DND-41 (cell line): ENCODE measurements around the gene TMOD3.

Source experiments
- ATAC-seq: fragments of 200-7000 bp; cut with Tn5 transposase; 3 replicates; pipeline ENCODE4 v1.9.1; 2021; ENCODE audit warnings: low read depth; ENCODE audit not compliant: insufficient read depth
- DNase-seq: peaks from one replicate; pipeline ENCODE4 v3.0.0-alpha.2; 2020
- H2AFZ ChIP-seq: 2 replicates; pipeline ENCODE4 v1.6.0; 2012; ENCODE audit warnings: low read depth, low read length
- H3K27ac ChIP-seq: 2 replicates; pipeline ENCODE4 v1.5.1; 2012; ENCODE audit warnings: low read length, inconsistent platforms
- H3K27me3 ChIP-seq: fragments of 200-600 bp; sonication (generic); 2 replicates; pipeline ENCODE4 v1.6.0; 2012; ENCODE audit warnings: low read length, mild to moderate bottlenecking, inconsistent platforms; ENCODE audit not compliant: insufficient read depth, poor library complexity
- H3K36me3 ChIP-seq: 2 replicates; pipeline ENCODE4 v1.5.1; 2012; ENCODE audit warnings: low read length, inconsistent platforms; ENCODE audit not compliant: insufficient read depth
- H3K4me1 ChIP-seq: 2 replicates; pipeline ENCODE4 v1.5.1; 2012; ENCODE audit warnings: mild to moderate bottlenecking, low read length; ENCODE audit not compliant: insufficient read depth
- H3K4me2 ChIP-seq: 2 replicates; pipeline ENCODE4 v1.6.0; 2012; ENCODE audit warnings: mild to moderate bottlenecking, moderate library complexity, low read length, inconsistent platforms; ENCODE audit not compliant: insufficient read depth
- H3K4me3 ChIP-seq, 2 experiments: fragments of 200-600 bp in 1 of 2; shearing (Covaris generic) in 1 of 2; 2 replicates each; pipeline ENCODE4 v1.5.1; 2012 to 2016; ENCODE audit warnings: inconsistent platforms in 2 of 2, low read length in 2 of 2, mild to moderate bottlenecking in 2 of 2, low read depth in 1 of 2, moderate library complexity in 1 of 2
- H3K79me2 ChIP-seq: 2 replicates; pipeline ENCODE4 v1.6.0; 2012; ENCODE audit warnings: low read length, inconsistent platforms; ENCODE audit not compliant: insufficient read depth
- H3K9ac ChIP-seq: 2 replicates; pipeline ENCODE4 v1.6.0; 2012; ENCODE audit warnings: low read depth, mild to moderate bottlenecking, inconsistent platforms, low read length, moderate library complexity
- H3K9me3 ChIP-seq: 2 replicates; pipeline ENCODE4 v1.5.1; 2012; ENCODE audit warnings: low read length, moderate library complexity, mild to moderate bottlenecking, inconsistent platforms; ENCODE audit not compliant: insufficient read depth, severe bottlenecking
- H4K20me1 ChIP-seq: 2 replicates; pipeline ENCODE4 v1.6.0; 2012; ENCODE audit warnings: low read length; ENCODE audit not compliant: insufficient read depth
- EZH2 ChIP-seq: IDR thresholded peaks from 3 replicates; pipeline ENCODE4 v1.6.1; 2012; ENCODE audit warnings: borderline replicate concordance, low read depth, mild to moderate bottlenecking, moderate library complexity, low read length, inconsistent platforms; ENCODE audit not compliant: severe bottlenecking
- TF ChIP-seq, protein P1 (sequence below): IDR thresholded peaks from 2 replicates; pipeline ENCODE4 v1.5.1; 2012; ENCODE audit warnings: borderline replicate concordance, low read length, moderate library complexity, mild to moderate bottlenecking; ENCODE audit not compliant: poor library complexity, severe bottlenecking; ENCODE audit errors: extremely low read depth

Gene TMOD3

DNA sequence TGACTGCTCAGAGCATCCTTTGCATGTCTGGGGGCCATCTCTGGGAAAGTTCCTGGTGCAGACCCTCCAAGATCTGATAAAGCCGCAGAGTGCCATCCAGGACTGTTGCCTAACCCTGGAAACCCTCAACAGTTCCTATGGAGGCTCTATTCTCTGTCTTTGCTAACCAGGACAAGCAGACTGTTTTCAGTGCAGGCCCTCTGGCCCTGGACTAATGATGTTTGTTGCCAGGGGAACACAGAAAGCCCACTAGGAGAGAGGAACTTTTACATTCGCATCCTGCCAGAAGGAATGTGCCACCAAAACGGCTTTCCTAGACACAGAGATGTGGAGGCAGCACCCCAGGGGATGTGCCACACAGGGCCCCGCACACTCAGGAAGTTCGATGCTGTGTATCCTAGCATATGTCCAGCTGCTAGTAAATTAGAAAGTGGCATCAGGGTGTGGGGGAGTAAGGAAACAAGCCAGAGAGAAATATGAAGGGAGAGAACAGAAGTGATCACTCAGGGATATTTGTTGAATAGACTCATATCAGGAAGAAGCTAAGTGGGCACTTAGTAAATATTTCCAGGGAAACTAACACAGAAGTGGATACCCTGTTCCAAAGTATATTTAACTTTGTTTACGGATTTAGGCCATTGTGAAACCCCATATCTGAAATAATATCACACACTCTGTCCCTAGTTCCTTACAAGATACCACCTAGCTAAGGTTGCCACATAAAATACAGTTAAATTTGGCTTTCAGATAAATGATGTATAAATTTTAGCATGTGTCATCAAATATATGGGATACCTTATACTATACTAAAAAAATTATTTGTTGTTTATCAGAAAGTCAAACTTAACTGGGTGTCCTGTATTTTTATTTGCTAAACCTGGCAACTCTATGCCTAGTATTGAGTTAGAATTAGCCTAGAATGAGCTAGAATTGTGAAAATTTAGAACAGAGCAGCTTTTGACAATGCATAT is 29.9 kb upstream of the TMOD3 start:
- Histone ChIP-seq H3K36me3 (peaks cover 15% of the 10 kb centered on the region), H3K9ac (no peak overlapping the region), H3K79me2 (no peaks in the 10 kb centered on the region), H2AFZ (no peak overlapping the region), H3K4me3 (no peak overlapping the region), H4K20me1 (no peaks in the 10 kb centered on the region), H3K4me1 (no peaks in the 10 kb centered on the region), H3K27ac (no peak overlapping the region), H3K27me3 (no peaks in the 10 kb centered on the region), H3K4me2 (no peak overlapping the region), H3K9me3 (no peaks in the 10 kb centered on the region)
- ATAC-seq (no peak), DNase-seq (no peak)
- TF ChIP-seq EZH2, result no peak
- TF ChIP-seq, protein P1, sequence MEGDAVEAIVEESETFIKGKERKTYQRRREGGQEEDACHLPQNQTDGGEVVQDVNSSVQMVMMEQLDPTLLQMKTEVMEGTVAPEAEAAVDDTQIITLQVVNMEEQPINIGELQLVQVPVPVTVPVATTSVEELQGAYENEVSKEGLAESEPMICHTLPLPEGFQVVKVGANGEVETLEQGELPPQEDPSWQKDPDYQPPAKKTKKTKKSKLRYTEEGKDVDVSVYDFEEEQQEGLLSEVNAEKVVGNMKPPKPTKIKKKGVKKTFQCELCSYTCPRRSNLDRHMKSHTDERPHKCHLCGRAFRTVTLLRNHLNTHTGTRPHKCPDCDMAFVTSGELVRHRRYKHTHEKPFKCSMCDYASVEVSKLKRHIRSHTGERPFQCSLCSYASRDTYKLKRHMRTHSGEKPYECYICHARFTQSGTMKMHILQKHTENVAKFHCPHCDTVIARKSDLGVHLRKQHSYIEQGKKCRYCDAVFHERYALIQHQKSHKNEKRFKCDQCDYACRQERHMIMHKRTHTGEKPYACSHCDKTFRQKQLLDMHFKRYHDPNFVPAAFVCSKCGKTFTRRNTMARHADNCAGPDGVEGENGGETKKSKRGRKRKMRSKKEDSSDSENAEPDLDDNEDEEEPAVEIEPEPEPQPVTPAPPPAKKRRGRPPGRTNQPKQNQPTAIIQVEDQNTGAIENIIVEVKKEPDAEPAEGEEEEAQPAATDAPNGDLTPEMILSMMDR, result no peak

DNA sequence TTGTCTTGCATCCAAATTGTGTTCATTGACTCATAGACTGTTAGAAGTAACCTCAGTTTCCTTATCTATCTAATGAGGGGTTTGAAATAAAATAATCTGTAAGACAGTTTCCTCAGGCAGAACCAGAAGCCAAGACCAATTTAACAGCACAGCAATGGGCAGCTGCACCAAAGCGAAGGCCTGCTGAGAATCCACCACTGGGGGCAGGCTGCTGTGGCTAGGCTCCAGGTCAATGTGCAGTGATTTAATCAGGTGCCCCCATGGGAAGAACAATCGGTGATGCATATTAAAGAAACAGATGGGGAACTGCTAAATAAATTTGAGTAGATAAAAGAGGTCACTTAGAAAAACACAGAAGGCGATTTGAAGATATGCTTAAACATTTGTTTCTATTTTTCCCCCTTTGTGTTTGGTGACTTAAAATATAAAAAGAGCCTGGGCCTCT is 28.0 kb upstream of the TMOD3 start:
- H3K4me1 ChIP-seq, result no peaks in the 10 kb centered on the region
- no peaks in the 10 kb centered on the region for H3K9me3 ChIP-seq
- peaks cover 15% of the 10 kb centered on the region for H3K36me3 ChIP-seq
- no peak; the same call in 2 of the 3 replicates for ATAC-seq
- H4K20me1 ChIP-seq, result no peaks in the 10 kb centered on the region
- no peaks in the 10 kb centered on the region for H3K27me3 ChIP-seq
- TF ChIP-seq, protein P1, result peak; percentile 36
- TF ChIP-seq EZH2, result no peak
- no peaks in the 10 kb centered on the region for H3K79me2 ChIP-seq
- no peak overlapping the region for H3K4me3 ChIP-seq
- H3K4me2 ChIP-seq, result no peak overlapping the region
- no peak for DNase-seq
- no peak overlapping the region for H3K9ac ChIP-seq
- H2AFZ ChIP-seq, result no peak overlapping the region
- no peak overlapping the region for H3K27ac ChIP-seq

DNA sequence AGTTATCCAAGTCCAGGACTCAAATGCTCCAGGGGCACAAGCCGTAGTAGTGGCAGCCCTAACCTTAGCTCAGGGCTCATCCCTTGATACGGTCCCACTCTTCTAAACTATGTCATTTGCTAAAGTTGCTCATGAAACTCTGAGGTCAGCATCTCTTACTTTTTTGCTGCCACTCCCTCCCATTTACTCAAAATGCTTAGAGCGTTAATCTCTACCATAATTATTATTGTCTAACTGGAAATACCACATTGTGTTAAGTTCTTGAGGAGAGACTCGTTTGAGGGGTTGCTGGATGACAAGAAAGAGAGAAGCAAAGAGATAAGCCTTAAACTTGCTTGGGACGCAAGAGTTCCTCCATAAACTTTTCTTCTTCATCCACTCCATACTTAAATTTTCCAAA is 26.9 kb upstream of the TMOD3 start:
- H3K36me3 ChIP-seq, result peaks cover 21% of the 10 kb centered on the region
- ATAC-seq, result no peak
- no peaks in the 10 kb centered on the region for H3K27me3 ChIP-seq
- no peak overlapping the region for H3K27ac ChIP-seq
- no peaks in the 10 kb centered on the region for H3K9me3 ChIP-seq
- H3K4me2 ChIP-seq, result no peak overlapping the region
- no peak for DNase-seq
- no peaks in the 10 kb centered on the region for H4K20me1 ChIP-seq
- no peak overlapping the region for H3K4me3 ChIP-seq
- no peak overlapping the region for H2AFZ ChIP-seq
- no peak overlapping the region for H3K9ac ChIP-seq
- no peak for TF ChIP-seq EZH2
- TF ChIP-seq, protein P1, result no peak
- H3K79me2 ChIP-seq, result no peaks in the 10 kb centered on the region
- H3K4me1 ChIP-seq, result no peaks in the 10 kb centered on the region
